Heart left ventricle (tissue), 13 donors: Measurements from ENCODE around the gene TMEM169.

Experiments
- POLR2A ChIP-seq, 2 donors: fragments of 450-650 bp; IDR thresholded peaks; one replicate each; pipeline ENCODE4 v1.6.1; 2017; ENCODE audit warnings: antibody characterized with exemption in 2 of 2, mild to moderate bottlenecking in 2 of 2, moderate library complexity in 2 of 2
- TF ChIP-seq, protein P1 (sequence below), 12 donors: fragments of 200-600 bp; sonication (generic) in 4 of 12; IDR thresholded peaks; one replicate each; pipeline versions ENCODE4 v1.5.0 to v1.8.0; 2018 to 2022; ENCODE audit warnings: antibody characterized with exemption in 12 of 12, mild to moderate bottlenecking in 5 of 12
- donor health status: ischemic (EF 13 %, LVEDD 7.1; RV severe dilation, severe dysfunction).
- donor health status: DM: no; HTN: yes; CAD: no.
- donor health status: DM: no; HTN: no; CAD: no.
- donor health status: ischemic (EF 25% LVEDD 6.9; RV normal size, moderate dysfunction).
- donor health status: ischemic (EF 25% LVEDD 5.7; RV mildly dilated, moderate dysfunction).
- donor health status: ischemic (EF 35%, LVEDD 5.7; RV mildly dilated, moderate dysfunction).
- donor health status: nonischemic (EF 11% LVEDD 7.7; RV severe dilation, severe dysfunction).
- donor health status: DM: yes; HTN: yes; CAD: no.
- donor health status: PGD.
- donor health status: ischemic (EF 29% LVEDD 5.4; RV normal size, mild dysfunction).
- donor health status: nonischemic (EF 23%, LVEDD 6.1; RV moderate dilation, normal function).

DNA sequence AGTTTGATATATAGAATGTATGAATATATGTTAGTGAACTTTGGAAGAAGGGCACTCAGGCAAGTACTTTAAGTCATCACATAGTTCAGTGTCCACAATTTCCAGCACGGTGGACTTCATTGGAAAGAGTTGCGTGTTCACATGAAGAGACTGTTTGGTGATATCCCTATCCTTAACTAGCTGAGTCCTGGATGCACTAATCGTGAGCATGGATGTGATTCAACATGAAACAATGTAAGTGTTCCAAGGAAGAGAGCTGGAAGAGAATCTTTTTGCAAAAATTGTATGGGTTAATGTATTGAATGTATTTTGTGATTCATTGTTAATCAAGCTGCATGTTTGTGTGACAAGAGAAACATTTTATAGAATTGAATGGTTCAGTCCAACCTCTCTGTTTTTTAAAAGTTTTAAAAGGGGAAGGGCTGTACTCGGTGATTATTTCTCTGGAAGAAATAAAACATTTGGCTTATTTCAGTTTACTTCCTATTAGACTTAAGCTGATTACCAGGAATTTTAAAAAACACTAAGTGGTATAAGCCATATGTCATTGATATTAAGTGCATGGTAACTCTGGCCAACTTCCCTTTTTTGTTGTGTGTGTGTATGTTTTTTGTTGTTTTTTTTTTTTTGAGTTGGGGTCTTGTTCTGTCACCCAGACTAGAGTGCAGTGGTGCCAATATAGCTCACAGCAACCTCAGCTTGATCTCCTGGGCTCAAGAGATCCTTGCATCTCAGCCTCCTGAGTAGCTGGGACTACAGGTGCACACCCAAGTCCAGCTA lies 36.0 kb downstream of the TMEM169 start:
- TF ChIP-seq, protein P1, sequence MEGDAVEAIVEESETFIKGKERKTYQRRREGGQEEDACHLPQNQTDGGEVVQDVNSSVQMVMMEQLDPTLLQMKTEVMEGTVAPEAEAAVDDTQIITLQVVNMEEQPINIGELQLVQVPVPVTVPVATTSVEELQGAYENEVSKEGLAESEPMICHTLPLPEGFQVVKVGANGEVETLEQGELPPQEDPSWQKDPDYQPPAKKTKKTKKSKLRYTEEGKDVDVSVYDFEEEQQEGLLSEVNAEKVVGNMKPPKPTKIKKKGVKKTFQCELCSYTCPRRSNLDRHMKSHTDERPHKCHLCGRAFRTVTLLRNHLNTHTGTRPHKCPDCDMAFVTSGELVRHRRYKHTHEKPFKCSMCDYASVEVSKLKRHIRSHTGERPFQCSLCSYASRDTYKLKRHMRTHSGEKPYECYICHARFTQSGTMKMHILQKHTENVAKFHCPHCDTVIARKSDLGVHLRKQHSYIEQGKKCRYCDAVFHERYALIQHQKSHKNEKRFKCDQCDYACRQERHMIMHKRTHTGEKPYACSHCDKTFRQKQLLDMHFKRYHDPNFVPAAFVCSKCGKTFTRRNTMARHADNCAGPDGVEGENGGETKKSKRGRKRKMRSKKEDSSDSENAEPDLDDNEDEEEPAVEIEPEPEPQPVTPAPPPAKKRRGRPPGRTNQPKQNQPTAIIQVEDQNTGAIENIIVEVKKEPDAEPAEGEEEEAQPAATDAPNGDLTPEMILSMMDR (IDR thresholded peaks at IDR 0.05), result no peak
- no peak for TF ChIP-seq POLR2A (IDR thresholded peaks at IDR 0.05)
